ENCODE data around the gene LDLRAD1. TPM values are rescaled to one million over a fixed set of nuclear protein-coding genes. Genes with fewer than 3 reads are reported as not detected.

Gene LDLRAD1
- total and polyA plus RNA-seq, 2 of the 13 experiments (the other 11 are each of a cell fraction or from before 2014, with no cell fraction given), result 2.5 to 14.0 TPM

GRCh38 chr1:54009406-54009805 lies 8.6 kb downstream of the LDLRAD1 start:
- no peak for DNase-seq (ENCODE audit: low spot score)

More at GRCh38 chr1:54009406-54009805, 8.6 kb downstream of the LDLRAD1 start:
- Histone ChIP-seq H3K9ac (ENCODE audit: insufficient read depth, low read depth, low read length) (no peak overlapping the region), H3K4me3 (replicated peaks in 1 of 3; ENCODE audit: insufficient read depth in 1 of 3, low read depth in 2 of 3, low read length in 3 of 3) (no peak overlapping the region), H4K20me1 (ENCODE audit: insufficient read depth, low read length) (no peaks in the 10 kb centered on the region), H3K79me2 (ENCODE audit: insufficient read depth, low read length) (no peaks in the 10 kb centered on the region), H2AFZ (ENCODE audit: low read length) (no peak overlapping the region), H3K27ac (ENCODE audit: extremely low read length, insufficient read depth, low read length) (no peak overlapping the region), H3K4me2 (ENCODE audit: low read depth, low read length) (no peak overlapping the region), H3K36me3 (replicated peaks in 1 of 2; ENCODE audit: control insufficient read depth in 1 of 2, insufficient read depth in 2 of 2, low read length in 2 of 2) (no peaks in the 10 kb centered on the region), H3K9me3 (ENCODE audit: low read length) (no peaks in the 10 kb centered on the region), H3K4me1 (ENCODE audit: insufficient read depth, low read length) (peaks cover 33% of the 10 kb centered on the region), H3K27me3 (ENCODE audit: control insufficient read depth in 1 of 2, insufficient read depth in 2 of 2, low read length in 2 of 2) (no peaks in the 10 kb centered on the region)
- ATAC-seq (no peak), FAIRE-seq (no peak)
- ChIA-PET CTCF (ENCODE audit: low intra/inter-chr PET ratio, low total read pairs) (no interaction called here), POLR2A (no interaction called here)
- WGBS (ENCODE audit: low lambda C conversion rate), result 83% methylated on average over 4 of the region's 4 CpGs
- TF ChIP-seq ZNF367 (CRISPR knock-in tag; IDR thresholded peaks at IDR 0.05; ENCODE audit: borderline replicate concordance), result no peak
- no peak for TF ChIP-seq ZFP36L1 (CRISPR knock-in tag; IDR thresholded peaks at IDR 0.05)
- TF ChIP-seq ZNF510 (CRISPR knock-in tag; IDR thresholded peaks at IDR 0.05; ENCODE audit: low read depth), result no peak
- TF ChIP-seq FOXA1 (IDR thresholded peaks at IDR 0.05), result no peak
- TF ChIP-seq FOXA1 (CRISPR knock-in tag; IDR thresholded peaks at IDR 0.05), result no peak
- TF ChIP-seq ETS1 (CRISPR knock-in tag; IDR thresholded peaks at IDR 0.05), result no peak
- no peak for TF ChIP-seq CREB3 (CRISPR knock-in tag; IDR thresholded peaks at IDR 0.05)
- TF ChIP-seq TRAFD1 (CRISPR knock-in tag; IDR thresholded peaks at IDR 0.05; ENCODE audit: borderline replicate concordance), result no peak
- in situ Hi-C loops (cut with HindIII; ENCODE audit: extremely low pct_ligation_motif_present, low pct_unique_long_range_greater_than_20kb), result no loop called here
- BruUV-seq (replicated peaks), result no TSS peak
- intact Hi-C loops (cut with micrococcal nuclease; ENCODE audit: unreplicated experiment), result no loop called here

Measured in HepG2 (cell line).